Neuronal stem cell (in vitro differentiated cells): ENCODE data around the gene NECTIN2.
"Not testable (repeated sequence)": the region's sequence is repeated elsewhere in the genome, so short reads cannot be mapped to it uniquely, and the experiment has no call there.

Experiments used
- DNase-seq: peaks from one replicate; pipeline ENCODE4 v3.0.0-alpha.2; 2013; ENCODE audit warnings: low spot score
- H2AFZ ChIP-seq: one replicate; pipeline ENCODE4 v1.6.1; 2013; ENCODE audit warnings: mild to moderate bottlenecking, low read length, inconsistent platforms
- H2AK5ac ChIP-seq: 2 replicates; pipeline ENCODE4 v1.6.1; 2013; ENCODE audit warnings: low read depth, mild to moderate bottlenecking, inconsistent platforms, low read length, moderate library complexity, mixed read lengths
- H2BK120ac ChIP-seq: 2 replicates; pipeline ENCODE4 v1.6.1; 2013; ENCODE audit warnings: low read depth, mild to moderate bottlenecking, inconsistent platforms, low read length, moderate library complexity, mixed read lengths
- H2BK12ac ChIP-seq: one replicate; pipeline ENCODE4 v1.6.1; 2013; ENCODE audit warnings: low read length, inconsistent platforms
- H2BK15ac ChIP-seq: 2 replicates; pipeline ENCODE4 v1.6.1; 2013; ENCODE audit warnings: mild to moderate bottlenecking, low read length, inconsistent platforms, mixed read lengths
- H2BK5ac ChIP-seq: one replicate; pipeline ENCODE4 v1.6.1; 2013; ENCODE audit warnings: inconsistent platforms, mild to moderate bottlenecking, low read length, moderate library complexity
- H3K14ac ChIP-seq: one replicate; pipeline ENCODE4 v1.6.1; 2013; ENCODE audit warnings: low read length, inconsistent platforms
- H3K18ac ChIP-seq: 2 replicates; pipeline ENCODE4 v1.6.1; 2013; ENCODE audit warnings: low read length, inconsistent platforms
- H3K23ac ChIP-seq: 2 replicates; pipeline ENCODE4 v1.6.1; 2013; ENCODE audit warnings: low read depth, mild to moderate bottlenecking, mixed read lengths, low read length, inconsistent platforms; ENCODE audit not compliant: poor library complexity
- H3K27ac ChIP-seq: replicated peaks from 3 replicates; pipeline ENCODE4 v1.5.1; 2013; ENCODE audit warnings: low read length, inconsistent platforms
- H3K27me3 ChIP-seq, 3 experiments: 2 replicates each; pipeline ENCODE4 v1.6.1; 2013; ENCODE audit warnings: low read length in 3 of 3, mild to moderate bottlenecking in 2 of 3, inconsistent platforms in 1 of 3, low read depth in 1 of 3, mixed read lengths in 1 of 3, moderate library complexity in 1 of 3; ENCODE audit not compliant: control insufficient read depth in 3 of 3, insufficient read depth in 3 of 3
- H3K36me3 ChIP-seq, 2 donors: replicated peaks in 1 of 2; 2 replicates each; pipeline ENCODE4 v1.6.1; 2013; ENCODE audit warnings: low read length in 2 of 2; ENCODE audit not compliant: control insufficient read depth in 2 of 2, insufficient read depth in 2 of 2
- H3K4ac ChIP-seq: 2 replicates; pipeline ENCODE4 v1.6.1; 2013; ENCODE audit warnings: inconsistent platforms, mild to moderate bottlenecking, low read length, moderate library complexity
- H3K4me1 ChIP-seq, 2 donors: 1 replicate in 1 of 2; 2 replicates in 1 of 2; pipeline ENCODE4 v1.6.1; 2013; ENCODE audit warnings: low read length in 2 of 2, low read depth in 1 of 2; ENCODE audit not compliant: control insufficient read depth in 2 of 2, insufficient read depth in 1 of 2
- H3K4me2 ChIP-seq: one replicate; pipeline ENCODE4 v1.6.1; 2013; ENCODE audit warnings: mild to moderate bottlenecking, low read length, inconsistent platforms; ENCODE audit not compliant: insufficient read depth, poor library complexity, severe bottlenecking
- H3K4me3 ChIP-seq, 2 donors: 2 replicates each; pipeline ENCODE4 v1.5.1; 2013; ENCODE audit warnings: low read length in 2 of 2, mild to moderate bottlenecking in 2 of 2, inconsistent platforms in 1 of 2, moderate library complexity in 1 of 2
- H3K79me1 ChIP-seq: one replicate; pipeline ENCODE4 v1.6.1; 2013; ENCODE audit warnings: low read depth, mild to moderate bottlenecking, inconsistent platforms, low read length, moderate library complexity
- H3K9ac ChIP-seq: one replicate; pipeline ENCODE4 v1.6.1; 2013; ENCODE audit warnings: mild to moderate bottlenecking, low read depth, low read length, inconsistent platforms; ENCODE audit not compliant: poor library complexity
- H3K9me3 ChIP-seq, 2 donors: replicated peaks in 1 of 2; 2 replicates each; pipeline versions ENCODE3 to v1.6.1; 2013; ENCODE audit warnings: low read length in 2 of 2, mild to moderate bottlenecking in 2 of 2, inconsistent platforms in 1 of 2, low read depth in 1 of 2, mixed read lengths in 1 of 2, moderate library complexity in 1 of 2; ENCODE audit not compliant: control insufficient read depth in 2 of 2, insufficient read depth in 1 of 2
- H4K8ac ChIP-seq: one replicate; pipeline ENCODE4 v1.6.1; 2013; ENCODE audit warnings: low read depth, mild to moderate bottlenecking, inconsistent platforms, low read length, moderate library complexity
- H4K91ac ChIP-seq: one replicate; pipeline ENCODE4 v1.6.1; 2013; ENCODE audit warnings: low read length, low read depth, mild to moderate bottlenecking, inconsistent platforms; ENCODE audit not compliant: poor library complexity
- WGBS, 2 donors: extraction: QIAGEN DNeasy Blood & Tissue Kit; methylation state at CpG; one replicate each; pipeline ENCODE4 v1.1.7; 2013; ENCODE audit warnings: missing lambda C conversion rate in 2 of 2, mixed read lengths in 1 of 2; ENCODE audit not compliant: insufficient read length in 2 of 2, insufficient replicate concordance in 1 of 2; ENCODE audit errors: extremely low coverage in 2 of 2; 5-methylcytosine and 5-hydroxymethylcytosine counted together

Gene NECTIN2

GRCh38 chr19:44878120-44878865, 32.2 kb downstream of the NECTIN2 start:
- no peak overlapping the region for H3K4me3 ChIP-seq
- H4K8ac ChIP-seq = no peak overlapping the region
- no peak overlapping the region for H3K27ac ChIP-seq
- WGBS, 2 donors = no CpG with 5 or more reads among the region's 26 CpGs
- no peak overlapping the region for H2BK5ac ChIP-seq
- no peak overlapping the region for H3K23ac ChIP-seq
- no peak overlapping the region for H2BK15ac ChIP-seq
- H3K18ac ChIP-seq = no peak overlapping the region
- no peak overlapping the region for H2AFZ ChIP-seq
- H3K4ac ChIP-seq = no peak overlapping the region
- no peaks in the 10 kb centered on the region for H3K27me3 ChIP-seq
- H4K91ac ChIP-seq = no peak overlapping the region
- peaks cover 62 to 76% of the 10 kb centered on the region in 2 donors for H3K36me3 ChIP-seq
- H3K4me2 ChIP-seq = no peak overlapping the region
- H2BK120ac ChIP-seq = no peak overlapping the region
- no peaks in the 10 kb centered on the region for H3K4me1 ChIP-seq
- no peak overlapping the region for H3K9ac ChIP-seq
- H3K9me3 ChIP-seq = no peaks in the 10 kb centered on the region
- no peak for DNase-seq
- H2AK5ac ChIP-seq = no peak overlapping the region
- no peak overlapping the region for H2BK12ac ChIP-seq
- H3K14ac ChIP-seq = no peak overlapping the region
- H3K79me1 ChIP-seq = peaks cover 12% of the 10 kb centered on the region

- Histone ChIP-seq H4K8ac (no peak overlapping the region), H2AFZ (no peak overlapping the region), H3K4me1 (no peaks in the 10 kb centered on the region), H2BK15ac (no peak overlapping the region), H3K9ac (no peak overlapping the region), H3K14ac (no peak overlapping the region), H3K27me3 (no peaks in the 10 kb centered on the region), H2BK12ac (no peak overlapping the region), H2AK5ac (no peak overlapping the region), H4K91ac (no peak overlapping the region), H3K4me2 (no peak overlapping the region), H3K27ac (no peak overlapping the region), H3K9me3 (no peaks in the 10 kb centered on the region), H2BK120ac (no peak overlapping the region), H3K23ac (peak overlapping the region; percentile 25), H3K4ac (no peak overlapping the region), H3K36me3 (peaks cover 60 to 76% of the 10 kb centered on the region in 2 donors), H3K18ac (no peak overlapping the region), H3K4me3 (no peak overlapping the region), H2BK5ac (peak overlapping the region; percentile 26), H3K79me1 (peaks cover 7% of the 10 kb centered on the region)
- no peak for DNase-seq
- no CpG with 5 or more reads among the region's 18 CpGs for WGBS, 2 donors
These were observed 33.4 kb downstream of the NECTIN2 start for GRCh38 chr19:44879309-44880065.

- Histone ChIP-seq H3K9me3 (no peaks in the 10 kb centered on the region), H2AK5ac (no peak overlapping the region), H3K36me3 (peaks cover 51 to 72% of the 10 kb centered on the region in 2 donors), H4K8ac (no peak overlapping the region), H3K23ac (peak overlapping the region; percentile 0), H3K18ac (peak overlapping the region; percentile 14), H2BK5ac (no peak overlapping the region), H2BK120ac (no peak overlapping the region), H3K14ac (no peak overlapping the region), H3K27me3 (no peaks in the 10 kb centered on the region), H3K79me1 (peaks cover 5% of the 10 kb centered on the region), H3K4ac (no peak overlapping the region), H3K9ac (no peak overlapping the region), H4K91ac (no peak overlapping the region), H3K4me3 (no peak overlapping the region), H3K4me2 (no peak overlapping the region), H2BK15ac (no peak overlapping the region), H3K27ac (no peak overlapping the region), H3K4me1 (no peaks in the 10 kb centered on the region), H2AFZ (no peak overlapping the region), H2BK12ac (no peak overlapping the region)
- WGBS, 2 donors = no CpG with 5 or more reads among the region's 15 CpGs
- DNase-seq = no peak
These were observed 36.0 kb downstream of the NECTIN2 start for GRCh38 chr19:44882063-44882462.

GRCh38 chr19:44882619-44883397, 36.7 kb downstream of the NECTIN2 start:
- not testable (repeated sequence) for H3K27ac ChIP-seq, DNase-seq

More at GRCh38 chr19:44882619-44883397, 36.7 kb downstream of the NECTIN2 start:
- not testable (repeated sequence) for H3K18ac ChIP-seq, H4K8ac ChIP-seq, H3K79me1 ChIP-seq, H3K9ac ChIP-seq, H3K4me3 ChIP-seq, H3K4ac ChIP-seq, H3K4me2 ChIP-seq, H2BK120ac ChIP-seq, H2BK12ac ChIP-seq, H3K4me1 ChIP-seq, H2AFZ ChIP-seq, H3K14ac ChIP-seq, H4K91ac ChIP-seq, H2BK15ac ChIP-seq, H2BK5ac ChIP-seq, H3K23ac ChIP-seq, H3K27me3 ChIP-seq, H3K9me3 ChIP-seq, H2AK5ac ChIP-seq
- H3K36me3 ChIP-seq = peaks cover 50 to 69% of the 10 kb centered on the region in 2 donors
- WGBS, 2 donors = no CpG with 5 or more reads among the region's 19 CpGs
